RPMI7951 (cell line): ENCODE results near the gene SLC8A1. TPM values are rescaled to one million over a fixed set of nuclear protein-coding genes. Genes with fewer than 3 reads are reported as not detected.

Experiments used
- DNase-seq: peaks from one replicate; pipeline ENCODE4 v3.0.0-alpha.2; 2012; ENCODE audit warnings: low read depth
- total RNA-seq: library from RNA; depleted of rRNA; stranded (reverse); fragments of >200 nt; shearing (Covaris generic); gene quantifications from 2 replicates; pipeline ENCODE4 v1.2.3, GENCODE V29; 2014

The SLC8A1 gene
- total RNA-seq, 1 experiment from 2014 or later: 6.4 TPM

DNA sequence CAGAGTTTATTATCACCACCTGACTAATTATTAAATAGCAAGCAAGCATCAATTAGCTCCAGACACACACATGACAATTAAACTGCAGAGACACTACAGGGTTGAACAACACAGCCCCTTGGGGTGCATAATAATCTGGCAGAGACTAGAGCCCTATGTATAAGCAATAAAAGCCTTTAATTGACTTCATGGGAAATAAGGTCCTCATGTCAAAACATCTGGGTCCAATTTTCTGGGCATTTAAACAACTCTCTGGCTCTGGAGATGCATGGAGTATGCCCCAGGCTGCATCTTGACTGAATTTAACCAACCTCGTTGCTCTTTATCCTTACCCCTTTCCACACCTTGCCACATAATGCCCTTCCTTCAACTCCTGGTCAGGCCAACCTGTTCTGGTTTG is 402.1 kb downstream of the SLC8A1 start:
- peak; percentile 67 for DNase-seq

- DNase-seq: no peak
Measured at GRCh38 chr2:40048506-40048905, 403.4 kb downstream of the SLC8A1 start.

DNA sequence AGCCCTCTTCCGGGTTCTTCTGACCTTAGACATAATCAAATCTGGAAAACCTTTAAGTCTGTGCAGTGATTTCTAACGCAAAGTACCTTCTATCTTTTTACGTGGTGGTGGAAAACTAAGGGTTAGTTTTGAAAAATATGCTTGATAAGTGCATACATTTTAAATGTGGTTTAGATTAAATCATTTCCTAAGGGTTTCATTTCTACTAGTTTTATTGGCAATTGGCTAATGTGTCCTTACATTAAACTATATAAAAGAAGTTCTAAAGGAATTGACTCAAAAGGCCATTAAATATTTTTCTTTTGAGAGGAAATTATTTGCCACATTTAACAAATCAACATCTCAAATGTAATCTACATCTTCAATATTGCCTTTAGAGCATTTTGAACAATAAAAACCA is 404.5 kb downstream of the SLC8A1 start:
- no peak for DNase-seq
